Measurements from ENCODE around the gene SDK1.

GRCh38 chr7:3989723-3990122, 688.7 kb downstream of the SDK1 start:
- TF ChIP-seq POLR2A (IDR thresholded peaks at IDR 0.05; ENCODE audit: low read length) = no peak
- TF ChIP-seq, protein P1, sequence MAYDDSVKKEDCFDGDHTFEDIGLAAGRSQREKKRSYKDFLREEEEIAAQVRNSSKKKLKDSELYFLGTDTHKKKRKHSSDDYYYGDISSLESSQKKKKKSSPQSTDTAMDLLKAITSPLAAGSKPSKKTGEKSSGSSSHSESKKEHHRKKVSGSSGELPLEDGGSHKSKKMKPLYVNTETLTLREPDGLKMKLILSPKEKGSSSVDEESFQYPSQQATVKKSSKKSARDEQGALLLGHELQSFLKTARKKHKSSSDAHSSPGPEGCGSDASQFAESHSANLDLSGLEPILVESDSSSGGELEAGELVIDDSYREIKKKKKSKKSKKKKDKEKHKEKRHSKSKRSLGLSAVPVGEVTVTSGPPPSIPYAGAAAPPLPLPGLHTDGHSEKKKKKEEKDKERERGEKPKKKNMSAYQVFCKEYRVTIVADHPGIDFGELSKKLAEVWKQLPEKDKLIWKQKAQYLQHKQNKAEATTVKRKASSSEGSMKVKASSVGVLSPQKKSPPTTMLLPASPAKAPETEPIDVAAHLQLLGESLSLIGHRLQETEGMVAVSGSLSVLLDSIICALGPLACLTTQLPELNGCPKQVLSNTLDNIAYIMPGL (CRISPR knock-in tag; IDR thresholded peaks at IDR 0.05; ENCODE audit: borderline replicate concordance) = no peak
- no peak for TF ChIP-seq CHD4 (IDR thresholded peaks at IDR 0.05; ENCODE audit: borderline replicate concordance)
- TF ChIP-seq RFX5 (IDR thresholded peaks at IDR 0.05) = no peak

Data from A549 (cell line).